GM11168 (cell line): ENCODE measurements around the gene TNS3.
"Not testable (repeated sequence)": the region's sequence is repeated elsewhere in the genome, so short reads cannot be mapped to it uniquely, and the experiment has no call there.

Source experiments
- in situ Hi-C: fragments of 300-500 bp; cut with MboI; formaldehyde crosslinking; loops from one replicate; pipeline ENCODE4 v1.12.0; 2022; ENCODE audit warnings: low sequenced_read_pairs; ENCODE audit not compliant: unreplicated experiment

The TNS3 gene

DNA sequence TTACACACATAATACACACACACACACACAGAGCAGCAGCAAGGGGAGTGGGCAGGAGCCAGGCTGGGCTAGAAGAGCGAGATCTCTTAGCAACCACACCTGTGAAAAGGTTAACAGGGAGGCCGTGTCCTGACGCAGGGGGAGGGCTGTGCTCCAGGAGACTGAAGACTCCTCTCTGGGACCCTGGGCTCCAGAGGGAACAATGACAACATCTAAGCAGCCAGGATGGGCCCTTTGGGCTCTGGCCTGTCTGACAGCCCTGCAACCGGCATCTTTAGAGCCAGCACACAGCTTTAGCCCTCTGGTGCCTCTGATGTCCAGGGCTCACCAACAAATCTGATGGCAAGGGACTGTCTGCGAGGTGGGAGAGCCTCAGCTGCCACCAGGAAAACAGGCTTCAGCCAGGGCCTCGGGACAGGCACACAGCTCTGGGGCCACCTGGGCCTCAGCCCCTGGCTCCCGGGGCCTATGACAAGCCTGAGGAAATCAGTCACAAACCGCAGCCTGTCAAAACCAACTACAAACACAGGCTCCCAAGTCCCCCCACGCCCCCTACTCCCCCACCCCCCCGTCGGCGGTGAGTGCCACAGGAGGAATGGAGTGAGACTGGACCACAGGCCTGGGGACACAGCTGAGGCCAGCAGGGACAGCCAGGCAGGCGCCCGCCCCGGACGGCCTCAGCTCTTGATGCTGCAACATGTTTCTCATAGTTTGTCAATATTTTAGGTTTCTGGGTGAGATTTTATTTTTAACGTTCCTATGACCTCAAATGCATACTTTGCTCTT, 102.8 kb downstream of the TNS3 start:
- in situ Hi-C loops = no loop called here

DNA sequence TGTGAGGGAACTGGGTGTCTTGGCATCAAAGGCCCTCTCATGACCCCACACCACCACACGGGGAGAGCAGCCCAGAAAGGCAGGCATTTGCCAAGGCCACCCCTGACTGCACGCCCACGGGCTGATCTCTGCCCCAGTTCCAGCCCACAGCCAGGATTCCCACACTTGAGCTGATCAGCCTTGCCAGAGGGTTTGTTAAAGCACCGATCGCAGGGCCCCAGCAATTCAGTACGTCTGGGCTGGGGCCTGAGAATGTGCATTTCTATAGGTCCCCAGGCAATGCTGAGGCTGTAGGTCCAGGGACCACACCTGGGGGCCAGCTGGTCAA, 103.9 kb downstream of the TNS3 start:
- in situ Hi-C loops = no loop called here

DNA sequence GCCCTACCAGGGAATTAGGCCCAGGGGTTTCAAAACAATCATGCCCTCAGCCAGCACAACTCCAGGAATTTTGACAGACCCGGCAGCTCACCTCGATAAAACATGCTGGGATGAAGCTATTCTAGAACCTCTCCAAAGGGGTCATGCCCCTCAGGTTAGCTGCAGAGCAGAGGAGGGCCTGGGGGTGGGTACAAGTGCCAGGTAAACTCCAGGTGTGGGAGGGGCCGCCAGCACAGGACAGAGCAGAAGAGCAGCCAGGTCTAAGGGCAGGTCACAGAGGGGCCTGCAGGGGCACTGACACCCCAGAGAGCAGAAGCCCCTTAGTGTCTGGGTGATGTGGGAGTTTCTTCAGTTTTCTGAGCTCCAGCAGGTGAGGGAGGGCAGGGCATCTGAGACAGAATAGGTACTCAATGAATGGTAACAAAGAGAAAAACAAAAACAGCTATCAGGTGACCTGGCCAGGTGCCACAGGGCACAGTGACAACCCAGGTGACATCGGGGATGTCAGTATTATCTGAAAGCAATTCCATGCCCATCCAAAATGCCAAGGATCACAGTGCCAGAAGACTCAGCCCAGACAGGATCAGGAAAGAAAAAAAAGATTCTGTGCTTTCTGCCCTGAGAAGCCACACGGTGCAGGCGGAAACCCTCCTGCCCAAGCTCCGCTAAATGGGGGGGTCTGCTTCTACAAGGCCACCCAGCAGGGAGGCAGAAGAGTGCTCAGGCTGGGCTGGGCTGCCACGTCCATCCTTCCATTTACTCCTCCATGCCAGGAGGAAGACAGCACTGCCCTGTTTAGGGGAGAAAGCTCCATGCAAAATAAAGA, 104.5 kb downstream of the TNS3 start:
- in situ Hi-C loops = no loop called here

DNA sequence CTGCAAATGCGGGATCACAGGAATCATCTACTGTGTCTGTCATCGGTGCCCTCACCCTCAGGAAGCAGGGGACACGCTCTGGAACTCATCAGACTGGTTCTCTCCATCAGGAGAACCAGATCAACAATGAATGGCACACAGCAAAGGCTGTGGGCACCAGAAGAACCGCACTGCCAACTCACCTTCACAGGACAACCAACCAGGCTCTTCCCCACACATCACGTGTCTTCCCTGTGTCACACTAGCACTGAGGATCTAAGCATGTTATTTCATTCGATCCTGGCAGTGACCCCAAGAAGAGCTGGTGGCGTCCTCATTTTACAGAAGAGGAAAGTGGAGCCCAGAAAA, 106.1 kb downstream of the TNS3 start:
- in situ Hi-C loops = no loop called here

DNA sequence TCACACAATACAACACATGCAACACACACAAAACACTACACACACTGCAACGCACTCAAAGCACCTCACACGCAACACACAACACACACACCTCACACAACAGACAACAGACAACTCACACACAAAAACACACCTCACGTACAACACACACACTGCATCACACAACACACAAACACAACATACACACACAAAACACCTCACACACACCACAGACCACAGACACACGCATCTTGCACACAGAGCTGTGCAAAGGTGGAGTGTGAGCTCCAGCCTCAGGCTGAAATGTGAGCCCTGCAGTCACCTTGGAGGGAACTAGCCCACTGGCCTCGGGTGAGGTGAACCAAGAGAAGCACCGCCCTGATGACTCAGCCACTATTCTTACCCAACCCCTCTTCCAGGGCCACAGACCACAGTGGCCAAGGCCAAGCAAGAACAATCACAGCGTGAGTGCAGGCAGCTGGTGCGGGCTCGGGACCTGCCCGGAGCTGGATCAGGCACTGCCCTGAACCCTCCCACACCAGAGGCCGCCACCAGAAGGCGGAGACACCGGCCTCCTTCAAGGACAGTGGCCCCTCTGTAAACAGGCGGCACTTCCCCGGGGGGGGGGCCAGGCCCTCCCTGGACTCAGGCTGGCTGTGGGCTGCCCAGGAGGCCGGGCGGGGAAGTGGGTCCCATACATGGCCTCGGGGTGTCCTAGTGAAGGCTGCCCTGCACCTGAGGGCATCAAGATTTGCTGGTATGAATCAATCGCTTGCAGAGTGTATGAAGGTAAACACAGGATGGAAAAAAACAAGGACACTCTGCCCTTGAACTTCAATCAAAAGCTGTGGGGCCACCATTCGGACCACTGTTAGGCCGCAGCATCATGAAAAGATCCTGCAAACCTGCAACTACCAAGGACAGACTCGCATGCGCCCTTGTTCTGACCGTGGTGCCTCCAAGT, 106.7 kb downstream of the TNS3 start:
- in situ Hi-C loops = no loop called here

DNA sequence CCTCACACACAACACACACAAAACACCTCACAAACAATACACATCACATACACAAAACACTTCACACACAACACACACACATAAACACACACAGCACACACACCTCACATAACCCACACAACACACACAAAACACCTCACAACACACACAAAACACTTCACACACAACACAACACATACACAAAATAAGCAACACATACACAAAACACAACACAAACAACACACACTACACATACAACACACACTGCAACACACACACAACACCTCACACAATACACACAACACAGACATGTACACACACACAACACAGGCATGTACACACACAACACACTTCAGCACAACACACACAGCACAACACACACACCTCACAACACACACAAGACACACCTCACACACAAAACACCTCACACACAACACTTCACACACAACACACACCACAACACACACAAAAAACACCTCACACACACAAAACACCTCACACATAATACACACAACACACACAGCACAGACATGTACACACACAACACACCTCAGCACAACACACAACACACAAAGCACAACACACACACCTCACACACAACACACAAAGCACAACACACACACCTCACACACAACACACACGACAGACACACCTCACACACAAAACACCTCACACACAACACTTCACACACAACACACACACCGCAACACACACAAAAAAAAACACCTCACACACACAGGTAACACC, 107.5 kb downstream of the TNS3 start:
- in situ Hi-C loops = no loop called here

DNA sequence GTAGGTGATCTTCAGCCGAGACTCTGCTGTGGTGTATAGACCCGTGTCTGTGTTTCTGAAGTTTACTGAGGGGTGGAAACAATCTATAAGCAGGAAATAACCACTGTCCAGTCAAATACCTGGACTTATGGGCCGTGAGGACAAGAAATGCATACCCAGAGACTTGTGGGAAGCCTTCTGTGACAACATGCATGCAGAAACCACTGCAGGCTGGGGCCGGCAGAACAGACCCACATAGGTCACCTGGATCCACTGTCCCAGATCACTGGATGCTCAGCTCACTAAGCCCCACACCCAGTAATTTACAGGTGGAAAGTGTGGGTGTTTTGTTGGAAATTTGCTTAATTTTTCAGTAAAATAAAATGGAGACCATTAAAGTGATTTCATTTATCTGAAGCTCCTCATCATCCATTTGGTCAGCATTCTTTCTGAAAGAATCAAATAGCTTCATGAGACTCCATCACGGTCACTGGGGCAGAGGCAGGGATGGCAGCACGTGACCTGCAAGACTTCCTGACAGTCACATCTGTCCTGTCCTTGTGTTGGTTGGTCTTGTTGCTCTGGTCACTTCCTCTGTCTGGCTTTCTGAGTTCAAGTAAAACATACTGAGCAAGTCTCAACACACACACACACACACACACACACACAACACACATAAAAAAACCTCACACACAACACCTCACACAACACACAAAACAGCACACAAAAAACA, 108.3 kb downstream of the TNS3 start:
- in situ Hi-C loops = no loop called here

DNA sequence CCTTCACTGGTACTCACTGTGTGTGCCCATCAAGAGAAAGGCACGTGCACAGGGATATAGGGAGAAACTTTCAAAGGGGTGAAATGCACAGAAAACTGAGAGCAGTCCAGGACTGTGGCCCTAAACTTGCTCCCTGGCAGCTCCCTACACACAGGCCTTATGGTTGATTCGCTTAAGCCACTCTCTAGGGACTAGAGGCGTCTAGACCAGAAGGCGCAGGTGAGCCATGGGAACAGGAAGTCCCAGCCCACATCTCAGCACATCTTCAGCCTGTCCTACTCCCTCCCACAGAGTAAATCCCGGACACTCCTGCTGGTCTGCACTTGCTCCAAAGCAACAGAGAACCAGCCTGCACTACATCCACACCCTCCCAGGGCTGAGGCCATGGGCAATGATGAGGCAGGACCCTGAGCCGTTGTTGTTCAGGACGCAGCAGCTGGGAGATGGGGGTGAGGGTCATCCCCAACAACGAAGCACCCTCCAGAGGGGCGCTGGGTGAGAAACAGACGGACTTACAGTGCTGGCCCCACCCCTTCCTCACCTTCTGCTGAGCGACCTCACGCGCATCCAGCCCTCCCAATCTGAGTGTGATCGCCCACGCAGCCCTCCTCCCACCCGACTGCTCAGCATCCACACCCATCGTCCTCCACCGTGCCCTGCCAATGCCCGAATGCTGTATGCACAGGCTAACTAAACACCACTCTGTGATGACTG, 109.3 kb downstream of the TNS3 start:
- in situ Hi-C loops = no loop called here

DNA sequence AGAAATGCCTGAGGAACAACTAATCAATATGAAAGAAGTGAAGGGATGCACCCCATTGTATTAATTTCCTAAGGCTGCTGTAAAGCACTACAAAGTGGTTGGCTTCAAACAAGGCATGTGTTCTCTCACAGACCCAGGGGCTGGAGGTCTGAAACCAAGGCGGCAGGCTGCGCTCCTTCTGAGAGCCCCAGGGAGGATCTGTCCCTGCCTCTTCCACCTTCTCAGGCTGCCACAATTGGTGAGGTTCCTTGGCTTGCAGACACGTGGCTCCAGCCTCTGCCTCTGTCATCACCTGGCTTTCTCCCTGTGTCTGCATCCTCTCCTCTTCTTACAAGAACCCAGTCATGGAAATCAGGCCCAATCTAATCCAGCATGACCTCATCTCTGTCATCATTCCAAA, 110.1 kb downstream of the TNS3 start:
- in situ Hi-C loops = no loop called here

DNA sequence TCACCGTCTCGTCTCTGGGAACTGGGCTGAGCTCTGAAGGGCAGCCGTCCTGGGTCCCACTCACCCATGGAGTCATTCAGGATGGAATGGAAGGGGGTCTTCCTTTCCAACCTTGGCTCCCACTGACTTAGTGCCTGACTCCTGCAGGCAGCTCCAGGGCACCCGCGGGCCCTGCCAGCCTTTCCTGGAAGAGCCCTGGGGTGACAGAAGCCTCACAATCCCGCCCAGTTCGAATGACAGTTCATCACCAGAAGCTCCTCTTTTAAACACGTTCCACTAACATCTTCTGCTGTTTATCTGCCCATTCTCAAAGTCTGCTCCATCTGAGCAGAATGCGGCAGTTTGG, 110.6 kb downstream of the TNS3 start:
- in situ Hi-C loops = no loop called here

DNA sequence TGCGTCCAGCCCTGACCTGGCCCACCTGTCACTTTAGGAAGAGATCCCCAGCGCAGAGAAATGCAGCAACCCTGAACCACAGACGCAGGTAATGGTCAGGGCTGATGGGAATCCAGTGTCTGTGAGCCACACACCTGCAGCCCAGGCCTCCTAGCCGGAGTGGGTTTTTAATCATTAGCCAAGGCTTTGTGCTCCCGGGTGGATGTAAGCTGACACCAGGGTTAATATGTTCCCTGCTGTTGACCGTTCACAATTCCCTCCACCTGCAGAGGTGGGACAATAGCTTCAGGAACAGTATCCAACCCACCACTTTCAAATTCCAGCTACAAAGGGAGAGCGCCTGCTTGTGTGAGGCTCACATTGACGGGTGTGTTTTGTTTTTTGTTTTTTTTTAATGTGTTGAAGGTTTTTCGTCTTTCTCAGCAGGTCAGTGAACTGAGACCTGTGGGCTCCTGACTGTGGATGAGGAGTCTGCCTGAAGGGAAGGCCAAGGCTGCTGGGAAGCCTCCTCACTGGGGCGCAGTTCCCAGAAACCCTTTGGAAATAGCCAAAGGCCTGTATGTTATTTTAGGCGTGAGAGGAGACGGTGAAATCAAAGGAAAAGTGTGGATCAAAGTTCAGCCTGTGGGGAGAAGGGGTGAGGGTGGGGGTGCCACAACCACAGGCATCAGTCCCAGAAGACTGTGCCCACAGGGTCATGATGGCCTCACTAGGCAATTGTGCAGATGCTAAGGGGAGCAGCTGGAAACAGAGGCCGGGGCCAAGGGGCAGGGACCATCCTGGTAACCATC, 111.1 kb downstream of the TNS3 start:
- in situ Hi-C loops = no loop called here

DNA sequence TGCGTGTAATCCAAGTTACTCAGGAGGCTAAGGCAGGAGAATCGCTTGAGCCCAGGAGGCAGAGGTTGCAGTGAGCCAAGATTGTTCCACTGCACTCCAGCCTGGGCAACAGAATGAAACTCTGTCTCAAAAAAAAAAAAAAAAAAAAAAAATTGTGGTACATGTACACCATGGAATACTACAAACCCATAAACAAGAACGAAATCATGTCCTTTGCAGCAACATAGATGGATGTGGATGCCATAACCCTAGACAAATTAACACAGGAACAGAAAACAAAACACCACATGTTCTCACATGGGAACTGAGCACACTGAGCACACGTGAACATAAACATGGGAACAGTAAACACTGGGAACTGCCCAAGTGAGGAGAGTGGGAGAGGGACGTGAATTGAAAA, 112.1 kb downstream of the TNS3 start:
- in situ Hi-C loops = not testable (repeated sequence)

DNA sequence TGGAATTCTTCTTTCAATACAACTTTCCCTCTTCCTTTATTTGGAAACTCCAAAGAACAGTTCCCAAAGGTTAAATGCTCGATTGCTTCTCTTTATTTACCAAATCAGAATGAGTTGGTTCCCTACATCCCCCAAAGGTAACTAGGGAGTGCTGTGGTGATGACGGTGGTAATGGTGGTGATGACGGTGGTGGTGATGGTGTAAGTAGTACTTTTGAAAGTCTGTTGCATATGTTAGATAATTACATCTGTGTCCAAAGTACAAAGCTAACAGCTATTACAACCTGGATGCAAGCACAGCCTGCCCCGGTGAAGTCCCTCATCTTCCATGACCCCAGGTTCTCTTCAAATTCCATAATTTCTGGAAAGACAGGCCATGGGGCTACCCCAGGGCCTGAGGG, 115.1 kb downstream of the TNS3 start:
- in situ Hi-C loops = no loop called here

DNA sequence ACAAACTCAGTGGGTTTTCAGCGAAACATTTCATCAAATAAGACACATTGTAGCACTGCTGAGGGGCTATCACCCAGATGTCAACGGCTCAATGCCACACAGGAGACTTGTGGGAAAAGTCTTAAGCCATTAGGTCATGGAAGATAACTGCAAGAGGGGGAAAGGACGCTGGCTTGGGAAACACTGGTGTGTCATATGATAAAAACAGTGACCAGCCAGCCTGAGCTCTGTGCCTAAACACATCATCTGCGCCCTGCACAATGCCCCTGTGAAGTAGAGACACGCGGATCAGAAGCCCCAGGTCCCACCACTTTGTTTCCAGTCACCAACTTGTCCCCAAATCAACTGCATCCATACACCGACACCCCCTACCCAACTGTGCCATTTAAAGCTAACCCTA, 116.7 kb downstream of the TNS3 start:
- in situ Hi-C loops = no loop called here

DNA sequence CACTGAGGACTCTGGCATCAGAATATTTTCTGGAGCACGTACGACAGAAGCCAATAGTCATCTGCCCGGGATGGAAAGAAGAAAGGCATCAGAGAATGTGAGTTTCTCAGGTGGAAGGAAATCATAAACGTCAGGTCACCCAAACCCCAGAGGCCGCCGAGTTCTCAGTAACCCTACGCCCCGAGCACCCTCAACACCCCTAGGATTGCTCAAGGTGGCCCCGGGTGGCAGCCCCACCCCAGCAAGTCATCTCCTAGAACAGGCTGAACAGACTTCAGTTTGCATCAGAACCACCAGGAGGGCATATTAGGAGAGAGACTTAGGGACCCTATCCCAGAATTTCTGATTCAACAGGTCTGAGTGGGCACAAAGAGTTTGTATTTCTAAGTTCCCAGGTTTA, 117.6 kb downstream of the TNS3 start:
- in situ Hi-C loops = no loop called here

DNA sequence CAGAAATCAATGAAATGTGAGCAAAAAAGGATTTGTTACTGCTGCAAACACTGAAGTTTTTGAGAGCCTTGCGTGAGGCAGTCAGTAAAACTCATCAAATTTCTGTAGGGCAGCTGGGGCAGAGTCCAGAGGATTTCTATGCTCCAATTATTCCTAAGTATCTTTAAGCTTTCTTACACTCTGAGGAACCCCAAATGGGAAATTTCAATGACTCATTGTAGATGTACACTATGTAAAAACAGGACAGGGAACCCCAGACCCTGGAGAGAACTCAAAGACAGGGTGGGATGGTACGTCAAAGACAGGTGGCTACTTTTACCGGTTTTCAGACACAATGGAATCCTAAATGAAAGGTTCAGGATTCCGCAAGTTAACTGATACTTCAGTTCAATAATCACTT, 120.2 kb downstream of the TNS3 start:
- in situ Hi-C loops = no loop called here

DNA sequence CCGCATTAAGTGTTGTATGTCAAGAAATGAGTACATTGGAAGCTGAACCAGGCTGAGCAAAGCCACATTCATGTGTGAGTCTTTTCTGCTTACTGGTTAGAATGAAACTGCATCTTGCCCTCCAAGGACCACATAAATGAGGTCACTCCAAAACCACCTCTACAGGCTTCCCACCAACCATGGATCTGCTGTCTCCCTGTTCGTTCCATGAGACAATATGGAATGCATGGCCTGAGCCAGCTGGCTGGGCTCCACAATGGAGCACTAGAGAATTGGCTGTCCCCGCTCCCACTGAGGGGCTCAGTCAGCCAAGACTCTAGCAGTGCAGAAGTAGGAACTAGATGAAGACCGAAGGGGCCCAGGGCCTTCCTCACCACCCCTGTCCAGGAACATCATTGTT, 120.8 kb downstream of the TNS3 start:
- in situ Hi-C loops = no loop called here

DNA sequence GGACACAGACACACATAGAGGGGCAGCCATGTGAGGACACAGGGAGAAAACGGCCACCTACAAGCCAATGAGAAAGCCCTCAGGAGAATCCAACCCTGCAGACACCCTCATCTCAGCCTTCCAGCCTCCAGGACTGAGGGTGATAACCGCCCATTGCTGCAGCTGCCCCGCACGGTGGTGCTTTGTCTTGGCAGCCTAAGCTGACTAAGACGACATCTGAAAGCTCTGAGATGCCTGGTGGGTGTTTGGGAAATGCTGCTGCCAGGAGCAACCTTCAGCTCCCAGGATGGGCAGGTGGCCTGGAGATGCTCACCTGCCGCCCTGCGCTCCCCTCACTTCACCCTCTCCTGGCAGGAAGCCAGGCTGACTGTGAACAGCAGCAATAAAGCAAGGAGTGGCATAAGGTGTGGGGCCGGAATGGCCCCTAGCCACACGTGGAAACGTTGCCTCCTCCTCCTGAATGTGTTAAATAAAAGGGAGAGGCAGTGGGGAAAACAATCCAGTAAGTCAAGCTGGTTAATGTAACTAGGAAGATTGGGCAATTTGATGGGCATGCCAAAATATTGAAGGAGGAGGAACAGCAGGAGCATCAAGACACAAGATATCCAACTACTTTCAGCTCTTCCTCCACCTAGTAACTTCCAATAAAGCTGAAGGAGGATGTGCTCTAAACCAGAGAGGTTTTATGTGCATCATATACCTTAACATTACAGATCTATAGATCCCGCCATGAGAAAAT, 121.5 kb downstream of the TNS3 start:
- in situ Hi-C loops = no loop called here
